ENCODE results near the gene ZSWIM4. TPM values are rescaled to one million over a fixed set of nuclear protein-coding genes. Genes with fewer than 3 reads are reported as not detected.
A peak's percentile ranks its signal among the peaks of the same experiment; 100 is the strongest.

The ZSWIM4 gene
- total and polyA plus RNA-seq, 2 of the 4 experiments (the other 2 are of a cell fraction): 2.2 to 6.2 TPM

DNA sequence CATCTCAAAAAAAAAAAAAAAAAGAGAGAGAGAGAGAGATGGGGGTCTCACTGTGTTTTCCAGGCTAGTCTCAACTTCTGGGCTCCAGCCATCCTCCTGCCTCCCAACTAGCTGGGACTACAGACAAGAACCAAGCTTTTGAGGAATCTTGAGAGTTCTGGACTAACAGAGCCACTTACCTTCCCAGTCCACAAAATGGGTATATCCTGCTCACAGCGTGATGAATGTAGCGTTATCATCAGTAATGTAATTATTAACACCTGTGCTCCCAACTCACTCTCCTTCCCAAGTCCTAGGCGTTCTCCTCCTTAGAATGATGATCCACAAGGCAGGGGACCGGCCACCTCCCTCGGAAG is 77.1 kb downstream of the ZSWIM4 start:
- dilution Hi-C loops (cut with HindIII; ENCODE audit: low sequenced_read_pairs, unreplicated experiment) (no loop called here), intact Hi-C loops (cut with micrococcal nuclease) (no loop called here), in situ Hi-C loops (cut with MboI; ENCODE audit: low sequenced_read_pairs) (loop anchor here (25.0 kb wide), 1 partner anchor 585 kb away; no protein-coding TSS in a partner anchor)
- Histone ChIP-seq H4K20me1 (ENCODE audit: insufficient read depth, low read length) (no peaks in the 10 kb centered on the region), H3K14ac (replicated peaks; ENCODE audit: low read depth, low read length) (no peak overlapping the region), H3K9me1 (ENCODE audit: insufficient read depth, low read length) (0 out of 2 replicates have a peak, but pooled peaks cover 6% of the 10 kb centered on the region), H3K27ac (ENCODE audit: insufficient read depth, low read length) (no peak overlapping the region), H2BK15ac (ENCODE audit: low read depth, low read length) (no peak overlapping the region), H4K91ac (ENCODE audit: insufficient read depth, low read depth, low read length) (no peak overlapping the region), H3K23ac (ENCODE audit: low read depth, low read length) (peak overlapping the region; percentile 51), H2BK20ac (ENCODE audit: low read depth, low read length) (no peak overlapping the region), H2AFZ (replicated peaks; ENCODE audit: low read length, poor library complexity) (peak overlapping the region; percentile 49), H3K4me3 (ENCODE audit: insufficient read depth, low read depth, low read length) (no peak overlapping the region), H3K4me2 (ENCODE audit: low read depth, low read length) (no peak overlapping the region), H3K4me1 (ENCODE audit: control insufficient read depth, insufficient read depth, low read length) (no peaks in the 10 kb centered on the region; the same call in 1 of the 2 replicates), H2BK120ac (ENCODE audit: low read depth, low read length) (0 out of 2 replicates have a peak overlapping the region, but pooled peaks have one; percentile 30), H2AK9ac (replicated peaks; ENCODE audit: low read depth, low read length, poor library complexity) (peak overlapping the region; percentile 37), H4K5ac (ENCODE audit: low read depth, low read length) (no peak overlapping the region), H3K36me3 (ENCODE audit: control insufficient read depth, insufficient read depth, low read length) (no peaks in the 10 kb centered on the region), H2BK5ac (ENCODE audit: low read depth, low read length, poor library complexity, severe bottlenecking) (no peak overlapping the region), H3K18ac (ENCODE audit: low read depth, low read length) (no peak overlapping the region), H3K9ac (ENCODE audit: low read depth, low read length) (no peak overlapping the region), H3K56ac (ENCODE audit: extremely low read depth, insufficient read depth, low read length) (no peak overlapping the region), H3K79me1 (ENCODE audit: low read depth in 1 of 2, low read length in 2 of 2) (peaks cover 4 to 11% of the 10 kb centered on the region in 2 experiments; a peak in 1 of 4 replicates), H3K9me3 (ENCODE audit: control insufficient read depth, insufficient read depth, low read length) (no peaks in the 10 kb centered on the region), H3K4ac (ENCODE audit: low read depth, low read length) (peak overlapping the region; percentile 26; the same call in 1 of the 2 replicates), H4K8ac (ENCODE audit: low read depth in 2 of 2, low read length in 2 of 2) (no peak overlapping the region), H3K27me3 (ENCODE audit: control insufficient read depth, insufficient read depth, low read length) (no peaks in the 10 kb centered on the region), H2AK5ac (ENCODE audit: low read depth, low read length) (no peak overlapping the region)
- CTCF ChIA-PET: no interaction called here
- TF ChIP-seq RAD21 (IDR thresholded peaks at IDR 0.05; ENCODE audit: low read length): no peak
- no peak for TF ChIP-seq CEBPB (IDR thresholded peaks at IDR 0.05; ENCODE audit: low read depth, low read length)
- TF ChIP-seq SMC3 (IDR thresholded peaks at IDR 0.05; ENCODE audit: low read depth, low read length): no peak
- no peak for TF ChIP-seq NFE2L2 (IDR thresholded peaks at IDR 0.05; ENCODE audit: low read depth, low read length)
- DNase-seq (no peak), ATAC-seq (ENCODE audit: low read depth) (no peak)
- BruUV-seq (replicated peaks): no TSS peak
- WGBS, 2 experiments (ENCODE audit: extremely low coverage in 2 of 2, insufficient read length in 1 of 2): no CpG with 5 or more reads among the region's 5 CpGs
- POLR2A ChIA-PET (ENCODE audit: unreplicated experiment): no interaction called here
